Muscle of leg (tissue), 11 donors: ENCODE measurements around the gene CPXM1. TPM values are rescaled to one million over a fixed set of nuclear protein-coding genes. Genes with fewer than 3 reads are reported as not detected.
A peak's percentile ranks its signal among the peaks of the same experiment; 100 is the strongest.

Source experiments
- DNase-seq: peaks from one replicate; pipeline ENCODE4 v3.0.0; 2013
- H3K27ac ChIP-seq: one replicate; pipeline ENCODE4 v1.5.1; 2013; ENCODE audit warnings: mild to moderate bottlenecking, low read length, control low read depth
- H3K27me3 ChIP-seq: one replicate; pipeline ENCODE4 v1.6.1; 2013; ENCODE audit warnings: low read length; ENCODE audit not compliant: control insufficient read depth, insufficient read depth
- H3K36me3 ChIP-seq: one replicate; pipeline ENCODE4 v1.6.1; 2013; ENCODE audit warnings: low read length; ENCODE audit not compliant: control insufficient read depth, insufficient read depth
- H3K4me1 ChIP-seq: one replicate; pipeline ENCODE4 v1.6.1; 2013; ENCODE audit warnings: low read length; ENCODE audit not compliant: control insufficient read depth, insufficient read depth
- H3K4me3 ChIP-seq: one replicate; pipeline ENCODE4 v1.5.1; 2013; ENCODE audit warnings: low read length, control low read depth
- H3K9me3 ChIP-seq: replicated peaks from 2 replicates; pipeline ENCODE4 v1.6.1; 2013; ENCODE audit warnings: low read depth, low read length; ENCODE audit not compliant: control insufficient read depth
- WGBS: methylation state at CpG from one replicate; pipeline ENCODE4 v1.1.5; 2013; ENCODE audit warnings: missing lambda C conversion rate; ENCODE audit not compliant: insufficient coverage; 5-methylcytosine and 5-hydroxymethylcytosine counted together
- polyA plus RNA-seq, 8 donors: library from polyadenylated mRNA; unstranded; fragments of 120-200 nt; gene quantifications; one replicate each; pipeline versions ENCODE4 v1.2.1 to v1.2.3, GENCODE V29; 2013; ENCODE audit warnings: inconsistent platforms in 1 of 8, low replicate concordance in 1 of 8; ENCODE audit not compliant: insufficient read length in 8 of 8, insufficient read depth in 1 of 8
- total RNA-seq: library from RNA; stranded (reverse); fragments of 120-200 nt; gene quantifications from one replicate; pipeline ENCODE4 v1.2.4, GENCODE V29; 2013

The CPXM1 gene
- total and polyA plus RNA-seq, 9 donors = 41.5 to 83.9 (median 61.4) TPM

GRCh38 chr20:2757001-2757400 is 43.4 kb downstream of the CPXM1 start:
- no peak for DNase-seq
- Histone ChIP-seq H3K4me3 (no peak overlapping the region), H3K9me3 (no peaks in the 10 kb centered on the region), H3K27ac (no peak overlapping the region), H3K27me3 (peaks cover 49% of the 10 kb centered on the region), H3K36me3 (no peaks in the 10 kb centered on the region), H3K4me1 (peaks cover 11% of the 10 kb centered on the region)
- WGBS = 87% methylated on average over 5 of the region's 5 CpGs

- Histone ChIP-seq H3K4me3 (no peak overlapping the region), H3K27me3 (peaks cover 58% of the 10 kb centered on the region), H3K9me3 (no peaks in the 10 kb centered on the region), H3K27ac (no peak overlapping the region), H3K4me1 (peaks cover 17% of the 10 kb centered on the region), H3K36me3 (no peaks in the 10 kb centered on the region)
- 21% methylated on average over 2 of the region's 5 CpGs for WGBS
- DNase-seq = peak; percentile 38
Measured at GRCh38 chr20:2756056-2756611, 44.3 kb downstream of the CPXM1 start.

- Histone ChIP-seq H3K36me3 (no peaks in the 10 kb centered on the region), H3K9me3 (no peaks in the 10 kb centered on the region), H3K27me3 (peaks cover 64% of the 10 kb centered on the region), H3K27ac (no peak overlapping the region), H3K4me3 (no peak overlapping the region), H3K4me1 (peaks cover 20% of the 10 kb centered on the region)
- 33% methylated on average over 18 of the region's 18 CpGs for WGBS
- no peak for DNase-seq
Measured at GRCh38 chr20:2755451-2756055, 44.9 kb downstream of the CPXM1 start.

GRCh38 chr20:2754424-2754823 is 46.0 kb downstream of the CPXM1 start:
- Histone ChIP-seq H3K36me3 (no peaks in the 10 kb centered on the region), H3K9me3 (no peaks in the 10 kb centered on the region), H3K4me3 (no peak overlapping the region), H3K27ac (no peak overlapping the region), H3K4me1 (peaks cover 22% of the 10 kb centered on the region), H3K27me3 (peaks cover 75% of the 10 kb centered on the region)
- DNase-seq = no peak
- 75% methylated on average over 1 of the region's 2 CpGs for WGBS

- Histone ChIP-seq H3K4me1 (peaks cover 22% of the 10 kb centered on the region), H3K4me3 (no peak overlapping the region), H3K9me3 (no peaks in the 10 kb centered on the region), H3K36me3 (no peaks in the 10 kb centered on the region), H3K27ac (no peak overlapping the region), H3K27me3 (peaks cover 84% of the 10 kb centered on the region)
- WGBS = 67% methylated on average over 5 of the region's 6 CpGs
- no peak for DNase-seq
Measured at GRCh38 chr20:2753461-2754040, 46.9 kb downstream of the CPXM1 start.

GRCh38 chr20:2752567-2753460 is 47.6 kb downstream of the CPXM1 start:
- Histone ChIP-seq H3K4me3 (peak overlapping the region; percentile 36), H3K4me1 (peaks cover 22% of the 10 kb centered on the region), H3K36me3 (no peaks in the 10 kb centered on the region), H3K27me3 (peaks cover 87% of the 10 kb centered on the region), H3K27ac (no peak overlapping the region), H3K9me3 (no peaks in the 10 kb centered on the region)
- WGBS = 8% methylated on average over 38 of the region's 47 CpGs
- DNase-seq = peak; percentile 45

GRCh38 chr20:2751878-2752566 is 48.4 kb downstream of the CPXM1 start:
- H3K4me3 ChIP-seq = peak overlapping the region; percentile 36
- no peaks in the 10 kb centered on the region for H3K9me3 ChIP-seq
- no peak for DNase-seq
- under 1% methylated on average over 92 of the region's 93 CpGs for WGBS
- no peak overlapping the region for H3K27ac ChIP-seq
- H3K4me1 ChIP-seq = peaks cover 22% of the 10 kb centered on the region
- H3K27me3 ChIP-seq = peaks cover 87% of the 10 kb centered on the region
- no peaks in the 10 kb centered on the region for H3K36me3 ChIP-seq

GRCh38 chr20:2751347-2751877 is 49.0 kb downstream of the CPXM1 start:
- peaks cover 88% of the 10 kb centered on the region for H3K27me3 ChIP-seq
- H3K36me3 ChIP-seq = no peaks in the 10 kb centered on the region
- H3K4me3 ChIP-seq = peak overlapping the region; percentile 10
- H3K4me1 ChIP-seq = peaks cover 22% of the 10 kb centered on the region
- no peak overlapping the region for H3K27ac ChIP-seq
- no peak for DNase-seq
- no peaks in the 10 kb centered on the region for H3K9me3 ChIP-seq
- WGBS = 0% methylated on average over 3 of the region's 26 CpGs

- peak; percentile 48 for DNase-seq
- Histone ChIP-seq H3K36me3 (no peaks in the 10 kb centered on the region), H3K9me3 (no peaks in the 10 kb centered on the region), H3K27me3 (peaks cover 84% of the 10 kb centered on the region), H3K4me1 (peaks cover 22% of the 10 kb centered on the region), H3K4me3 (no peak overlapping the region), H3K27ac (no peak overlapping the region)
- under 1% methylated on average over 17 of the region's 34 CpGs for WGBS
Measured at GRCh38 chr20:2750491-2751251, 49.8 kb downstream of the CPXM1 start.
